Measurements from ENCODE around the gene SNX3.

SNX3 gene

GRCh38 chr6:108211671-108212070, 49.2 kb downstream of the SNX3 start:
- H3K9me2 ChIP-seq (ENCODE audit: low read depth, low read length), result no peaks in the 10 kb centered on the region
- H3K4me2 ChIP-seq (ENCODE audit: low read length), result no peak overlapping the region
- no peaks in the 10 kb centered on the region for H4K20me1 ChIP-seq (ENCODE audit: insufficient read depth, low read length)
- H3K4me1 ChIP-seq (ENCODE audit: insufficient read depth, low read length, severe bottlenecking), result no peaks in the 10 kb centered on the region
- H3K4me3 ChIP-seq (ENCODE audit: low read depth, low read length, poor library complexity, severe bottlenecking), result no peak overlapping the region
- H3K27ac ChIP-seq (ENCODE audit: low read depth, low read length, poor library complexity, severe bottlenecking), result no peak overlapping the region
- no peaks in the 10 kb centered on the region for H3K9me3 ChIP-seq (ENCODE audit: low read length)
- no peak overlapping the region for H3K9ac ChIP-seq (ENCODE audit: low read length)
- peaks cover 54% of the 10 kb centered on the region for H3K36me3 ChIP-seq (ENCODE audit: insufficient read depth, low read length)
- no peaks in the 10 kb centered on the region for H3K27me3 ChIP-seq (ENCODE audit: insufficient read depth, low read length)
- H3F3A ChIP-seq (ENCODE audit: insufficient read depth, low read length), result no peaks in the 10 kb centered on the region; the same call in 1 of the 2 replicates
- no peak overlapping the region for H2AFZ ChIP-seq (ENCODE audit: low read length)
- TF ChIP-seq CTCF (IDR thresholded peaks at IDR 0.05; ENCODE audit: low read length) (no peak), EZH2 (IDR thresholded peaks at IDR 0.05; ENCODE audit: borderline replicate concordance, low read length) (no peak)
- 0 out of 2 replicates have a peak, but pooled peaks cover under 1% of the 10 kb centered on the region for H3K79me2 ChIP-seq (ENCODE audit: insufficient read depth, low read length)

GRCh38 chr6:108210556-108210955, 50.3 kb downstream of the SNX3 start:
- Histone ChIP-seq H3K9me2 (ENCODE audit: low read depth, low read length) (no peaks in the 10 kb centered on the region), H3K9ac (ENCODE audit: low read length) (no peak overlapping the region), H3K4me2 (ENCODE audit: low read length) (no peak overlapping the region), H3F3A (ENCODE audit: insufficient read depth, low read length) (no peaks in the 10 kb centered on the region; the same call in 1 of the 2 replicates), H3K27me3 (ENCODE audit: insufficient read depth, low read length) (no peaks in the 10 kb centered on the region), H3K79me2 (ENCODE audit: insufficient read depth, low read length) (no peaks in the 10 kb centered on the region), H3K36me3 (ENCODE audit: insufficient read depth, low read length) (peaks cover 44% of the 10 kb centered on the region), H3K4me3 (ENCODE audit: low read depth, low read length, poor library complexity, severe bottlenecking) (no peak overlapping the region), H3K4me1 (ENCODE audit: insufficient read depth, low read length, severe bottlenecking) (no peaks in the 10 kb centered on the region), H2AFZ (ENCODE audit: low read length) (no peak overlapping the region), H3K9me3 (ENCODE audit: low read length) (no peaks in the 10 kb centered on the region), H3K27ac (ENCODE audit: low read depth, low read length, poor library complexity, severe bottlenecking) (no peak overlapping the region), H4K20me1 (ENCODE audit: insufficient read depth, low read length) (no peaks in the 10 kb centered on the region)
- TF ChIP-seq EZH2 (IDR thresholded peaks at IDR 0.05; ENCODE audit: borderline replicate concordance, low read length), result no peak

GRCh38 chr6:108209738-108210137, 51.1 kb downstream of the SNX3 start:
- H3K36me3 ChIP-seq (ENCODE audit: insufficient read depth, low read length), result peaks cover 37% of the 10 kb centered on the region
- TF ChIP-seq CTCF (IDR thresholded peaks at IDR 0.05; ENCODE audit: low read length), result no peak
- TF ChIP-seq EZH2 (IDR thresholded peaks at IDR 0.05; ENCODE audit: borderline replicate concordance, low read length), result no peak

GRCh38 chr6:108207013-108207412, 53.8 kb downstream of the SNX3 start:
- Histone ChIP-seq H3K27me3 (ENCODE audit: insufficient read depth, low read length) (no peaks in the 10 kb centered on the region), H3K79me2 (ENCODE audit: insufficient read depth, low read length) (no peaks in the 10 kb centered on the region), H3F3A (ENCODE audit: insufficient read depth, low read length) (no peaks in the 10 kb centered on the region; the same call in 1 of the 2 replicates), H3K4me2 (ENCODE audit: low read length) (no peak overlapping the region), H4K20me1 (ENCODE audit: insufficient read depth, low read length) (no peaks in the 10 kb centered on the region), H3K27ac (ENCODE audit: low read depth, low read length, poor library complexity, severe bottlenecking) (no peak overlapping the region), H3K4me1 (ENCODE audit: insufficient read depth, low read length, severe bottlenecking) (no peaks in the 10 kb centered on the region), H3K9me3 (ENCODE audit: low read length) (no peaks in the 10 kb centered on the region), H3K36me3 (ENCODE audit: insufficient read depth, low read length) (peaks cover 24% of the 10 kb centered on the region), H3K9ac (ENCODE audit: low read length) (no peak overlapping the region), H2AFZ (ENCODE audit: low read length) (no peak overlapping the region), H3K9me2 (ENCODE audit: low read depth, low read length) (no peaks in the 10 kb centered on the region), H3K4me3 (ENCODE audit: low read depth, low read length, poor library complexity, severe bottlenecking) (no peak overlapping the region)
- TF ChIP-seq EZH2 (IDR thresholded peaks at IDR 0.05; ENCODE audit: borderline replicate concordance, low read length) (no peak), CTCF (IDR thresholded peaks at IDR 0.05; ENCODE audit: low read length) (no peak)

More at GRCh38 chr6:108209738-108210137, 51.1 kb downstream of the SNX3 start:
- Histone ChIP-seq H3K4me2 (ENCODE audit: low read length) (no peak overlapping the region), H3K9me3 (ENCODE audit: low read length) (no peaks in the 10 kb centered on the region), H3K4me3 (ENCODE audit: low read depth, low read length, poor library complexity, severe bottlenecking) (no peak overlapping the region), H3K9ac (ENCODE audit: low read length) (no peak overlapping the region), H3K9me2 (ENCODE audit: low read depth, low read length) (no peaks in the 10 kb centered on the region), H3F3A (ENCODE audit: insufficient read depth, low read length) (no peaks in the 10 kb centered on the region; the same call in 1 of the 2 replicates), H3K4me1 (ENCODE audit: insufficient read depth, low read length, severe bottlenecking) (no peaks in the 10 kb centered on the region), H3K27me3 (ENCODE audit: insufficient read depth, low read length) (no peaks in the 10 kb centered on the region), H2AFZ (ENCODE audit: low read length) (no peak overlapping the region), H3K79me2 (ENCODE audit: insufficient read depth, low read length) (no peaks in the 10 kb centered on the region), H4K20me1 (ENCODE audit: insufficient read depth, low read length) (no peaks in the 10 kb centered on the region), H3K27ac (ENCODE audit: low read depth, low read length, poor library complexity, severe bottlenecking) (no peak overlapping the region)

Measured in OCI-LY1 (cell line).